T-helper 1 cell treated with Interleukin-12 subunit alpha and Interleukin-12 subunit beta and Interleukin-4 antibody, amounts not matched to agents 30 μg/mL and 1 μg/mL, for 36 hours (primary cell): ENCODE measurements around the gene ZNF544.
A peak's percentile ranks its signal among the peaks of the same experiment; 100 is the strongest.
"Not testable (repeated sequence)": the region's sequence is repeated elsewhere in the genome, so short reads cannot be mapped to it uniquely, and the experiment has no call there.

Source experiments
- H3K27ac Mint-ChIP-seq: one replicate; pipeline ENCODE4 v1.8.0; 2021; ENCODE audit warnings: mild to moderate bottlenecking, mixed read lengths
- H3K27me3 Mint-ChIP-seq: one replicate; pipeline ENCODE4 v1.8.0; 2021; ENCODE audit warnings: low read depth, mixed read lengths
- H3K36me3 Mint-ChIP-seq: one replicate; pipeline ENCODE4 v1.8.0; 2021; ENCODE audit warnings: low read depth, mixed read lengths
- H3K4me1 Mint-ChIP-seq: one replicate; pipeline ENCODE4 v1.8.0; 2021; ENCODE audit warnings: low read depth, mixed read lengths
- H3K4me3 Mint-ChIP-seq: one replicate; pipeline ENCODE4 v1.8.0; 2021; ENCODE audit warnings: mild to moderate bottlenecking, moderate library complexity, mixed read lengths
- H3K9me3 Mint-ChIP-seq: one replicate; pipeline ENCODE4 v1.8.0; 2021; ENCODE audit warnings: mixed read lengths

Gene ZNF544

DNA sequence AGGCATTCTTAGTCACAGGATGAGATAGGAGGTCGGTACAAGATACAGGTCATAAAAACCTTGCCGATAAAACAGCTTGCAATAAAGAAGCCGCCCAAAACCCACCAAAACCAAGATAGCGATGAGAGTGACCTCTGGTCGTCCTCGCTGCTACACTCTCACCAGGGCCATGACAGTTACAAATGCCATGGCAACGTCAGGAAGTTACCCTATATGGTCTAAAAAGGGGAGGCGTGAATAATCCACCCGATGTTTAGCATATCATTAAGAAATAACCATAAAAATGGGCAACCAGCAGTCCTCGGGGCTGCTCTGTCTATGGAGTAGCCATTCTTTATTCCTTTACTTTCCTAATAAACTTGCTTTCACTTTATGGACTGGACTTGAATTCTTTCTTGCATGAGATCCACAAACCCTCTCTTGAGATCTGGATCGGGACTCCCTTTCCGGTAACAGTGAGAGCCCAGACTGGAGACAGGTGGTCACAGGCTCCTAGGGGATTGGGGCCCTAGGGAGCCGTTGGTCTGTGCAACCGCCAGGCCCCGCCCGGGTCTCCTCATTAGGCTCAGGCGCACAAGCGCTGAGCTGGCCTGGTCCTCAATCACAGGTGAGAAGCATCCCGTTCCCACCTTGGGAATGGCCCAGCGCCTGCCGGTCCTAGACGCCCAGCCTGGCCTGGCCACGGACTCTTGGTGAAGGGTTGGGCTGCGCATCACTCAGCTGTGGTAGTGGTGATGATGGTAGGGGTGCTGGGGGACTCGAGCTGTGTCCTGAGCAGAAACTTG is 10.9 kb upstream of the ZNF544 start:
- Mint-ChIP-seq H3K27ac (no peak overlapping the region), H3K4me3 (no peak overlapping the region), H3K4me1 (no peaks in the 10 kb centered on the region), H3K27me3 (no peaks in the 10 kb centered on the region), H3K9me3 (peaks cover 56% of the 10 kb centered on the region), H3K36me3 (peaks cover 21% of the 10 kb centered on the region)

GRCh38 chr19:58218899-58219298 is 9.8 kb upstream of the ZNF544 start:
- Mint-ChIP-seq H3K9me3 (peaks cover 49% of the 10 kb centered on the region), H3K27ac (no peak overlapping the region), H3K4me1 (no peaks in the 10 kb centered on the region), H3K4me3 (no peak overlapping the region), H3K36me3 (peaks cover 11% of the 10 kb centered on the region), H3K27me3 (no peaks in the 10 kb centered on the region)

DNA sequence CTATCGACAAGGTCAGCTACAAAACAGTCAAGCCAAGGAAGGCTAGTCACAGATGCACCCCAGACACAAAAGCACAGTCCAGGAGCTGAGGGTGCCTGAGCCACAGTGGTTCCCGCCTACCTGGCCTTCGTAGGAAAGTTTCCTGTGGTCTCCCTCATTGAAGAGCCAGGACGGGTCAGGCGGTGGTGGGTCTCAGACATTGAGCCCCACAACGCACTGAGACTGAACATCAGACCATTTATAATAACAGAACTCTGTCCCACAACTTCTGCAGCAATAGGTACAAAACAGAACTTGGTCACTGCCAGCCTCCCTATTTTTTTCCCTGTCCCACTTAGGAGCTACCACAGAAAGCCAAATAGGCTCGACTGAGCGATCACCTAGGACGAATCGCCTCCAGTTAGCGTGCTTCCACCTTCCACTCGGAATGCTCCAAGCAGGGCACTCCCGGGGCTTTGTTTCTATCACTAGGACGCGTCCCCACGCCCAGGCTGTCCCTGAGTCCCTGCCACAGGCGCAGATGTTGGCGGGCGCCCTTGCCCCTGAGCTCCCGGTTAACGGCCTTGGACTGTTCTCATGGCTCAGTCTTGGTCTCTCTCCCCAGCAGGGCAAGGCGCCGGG is 640 bp upstream of the ZNF544 start:
- Mint-ChIP-seq H3K27me3 (no peaks in the 10 kb centered on the region), H3K36me3 (peaks cover 45% of the 10 kb centered on the region), H3K4me3 (peak overlapping the region; percentile 94)

GRCh38 chr19:58229255-58229639 is 533 bp downstream of the ZNF544 start:
- peaks cover 57% of the 10 kb centered on the region for H3K36me3 Mint-ChIP-seq
- H3K9me3 Mint-ChIP-seq = peaks cover 46% of the 10 kb centered on the region

More for the DNA sequence above, 640 bp upstream of the ZNF544 start:
- Mint-ChIP-seq H3K4me1 (peaks cover 21% of the 10 kb centered on the region), H3K9me3 (peaks cover 40% of the 10 kb centered on the region), H3K27ac (peak overlapping the region; percentile 89)

DNA sequence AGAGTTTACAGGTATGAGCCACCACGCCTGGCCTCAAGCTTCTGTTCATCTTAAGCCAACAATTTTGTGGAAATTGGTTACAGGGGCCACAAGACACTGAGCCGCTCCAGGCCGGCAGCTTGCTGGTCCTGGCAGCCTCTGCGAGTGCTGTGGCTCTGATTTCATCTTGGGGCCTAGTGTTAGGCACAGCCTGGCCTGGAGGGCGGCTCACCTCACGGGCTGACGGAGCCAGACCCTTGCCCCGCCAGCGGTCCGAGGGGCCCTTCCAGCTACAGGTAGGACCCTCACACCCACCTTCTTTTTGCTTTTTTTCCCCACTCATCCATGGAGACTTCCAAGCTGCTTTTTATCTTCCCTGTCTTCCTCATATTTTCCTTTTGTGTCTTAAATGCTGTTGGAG is 8.6 kb downstream of the ZNF544 start:
- Mint-ChIP-seq H3K27me3 (no peaks in the 10 kb centered on the region), H3K27ac (no peak overlapping the region), H3K4me3 (no peak overlapping the region), H3K36me3 (peaks cover 80% of the 10 kb centered on the region), H3K4me1 (no peaks in the 10 kb centered on the region), H3K9me3 (peaks cover 53% of the 10 kb centered on the region)

More at GRCh38 chr19:58229255-58229639, 533 bp downstream of the ZNF544 start:
- peak overlapping the region; percentile 23 for H3K27ac Mint-ChIP-seq
- H3K27me3 Mint-ChIP-seq = no peaks in the 10 kb centered on the region
- peaks cover 21% of the 10 kb centered on the region for H3K4me1 Mint-ChIP-seq
- peak overlapping the region; percentile 94 for H3K4me3 Mint-ChIP-seq

GRCh38 chr19:58243351-58243750 is 14.6 kb downstream of the ZNF544 start:
- Mint-ChIP-seq H3K36me3 (peaks cover 94% of the 10 kb centered on the region), H3K9me3 (peaks cover 62% of the 10 kb centered on the region), H3K4me1 (no peaks in the 10 kb centered on the region), H3K4me3 (no peak overlapping the region), H3K27me3 (no peaks in the 10 kb centered on the region), H3K27ac (no peak overlapping the region)

DNA sequence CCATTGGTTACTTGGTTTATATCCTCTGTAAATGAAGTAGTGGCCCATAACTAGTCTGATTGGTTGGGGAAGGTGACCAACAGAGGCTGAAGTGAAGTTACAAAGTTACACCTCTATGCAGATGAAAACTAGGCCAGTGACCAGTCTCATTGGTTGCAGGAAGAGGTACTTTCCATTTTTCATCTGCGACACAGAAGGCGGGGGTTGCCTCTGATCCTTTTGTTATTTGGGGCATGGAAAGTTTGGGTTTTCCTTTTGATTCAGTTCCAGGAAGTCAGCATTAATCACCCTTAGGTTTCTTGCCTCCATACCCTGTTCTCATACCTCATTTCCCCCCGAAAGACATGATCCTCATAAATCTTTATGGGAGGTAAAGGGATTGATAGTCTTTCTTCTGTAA is 20.2 kb downstream of the ZNF544 start:
- Mint-ChIP-seq H3K27ac (no peak overlapping the region), H3K4me1 (no peaks in the 10 kb centered on the region), H3K36me3 (peaks cover 98% of the 10 kb centered on the region), H3K27me3 (no peaks in the 10 kb centered on the region), H3K9me3 (peaks cover 62% of the 10 kb centered on the region), H3K4me3 (no peak overlapping the region)

- Mint-ChIP-seq H3K4me1 (no peaks in the 10 kb centered on the region), H3K27me3 (no peaks in the 10 kb centered on the region), H3K9me3 (peaks cover 66% of the 10 kb centered on the region), H3K4me3 (no peak overlapping the region), H3K27ac (no peak overlapping the region), H3K36me3 (peaks cover 95% of the 10 kb centered on the region)
These were observed 23.5 kb downstream of the ZNF544 start for GRCh38 chr19:58252102-58252685.

- peaks cover 80% of the 10 kb centered on the region for H3K9me3 Mint-ChIP-seq
- peaks cover 93% of the 10 kb centered on the region for H3K36me3 Mint-ChIP-seq
- H3K4me3 Mint-ChIP-seq, H3K4me1 Mint-ChIP-seq, H3K27me3 Mint-ChIP-seq, H3K27ac Mint-ChIP-seq: not testable (repeated sequence)
These were observed 29.5 kb downstream of the ZNF544 start for GRCh38 chr19:58258259-58258658.

GRCh38 chr19:58261600-58261967 is 32.9 kb downstream of the ZNF544 start:
- H3K9me3 Mint-ChIP-seq = peaks cover 64% of the 10 kb centered on the region
- no peaks in the 10 kb centered on the region for H3K27me3 Mint-ChIP-seq
- H3K4me3 Mint-ChIP-seq = no peak overlapping the region
- no peaks in the 10 kb centered on the region for H3K4me1 Mint-ChIP-seq
- peaks cover 72% of the 10 kb centered on the region for H3K36me3 Mint-ChIP-seq
- H3K27ac Mint-ChIP-seq = no peak overlapping the region

DNA sequence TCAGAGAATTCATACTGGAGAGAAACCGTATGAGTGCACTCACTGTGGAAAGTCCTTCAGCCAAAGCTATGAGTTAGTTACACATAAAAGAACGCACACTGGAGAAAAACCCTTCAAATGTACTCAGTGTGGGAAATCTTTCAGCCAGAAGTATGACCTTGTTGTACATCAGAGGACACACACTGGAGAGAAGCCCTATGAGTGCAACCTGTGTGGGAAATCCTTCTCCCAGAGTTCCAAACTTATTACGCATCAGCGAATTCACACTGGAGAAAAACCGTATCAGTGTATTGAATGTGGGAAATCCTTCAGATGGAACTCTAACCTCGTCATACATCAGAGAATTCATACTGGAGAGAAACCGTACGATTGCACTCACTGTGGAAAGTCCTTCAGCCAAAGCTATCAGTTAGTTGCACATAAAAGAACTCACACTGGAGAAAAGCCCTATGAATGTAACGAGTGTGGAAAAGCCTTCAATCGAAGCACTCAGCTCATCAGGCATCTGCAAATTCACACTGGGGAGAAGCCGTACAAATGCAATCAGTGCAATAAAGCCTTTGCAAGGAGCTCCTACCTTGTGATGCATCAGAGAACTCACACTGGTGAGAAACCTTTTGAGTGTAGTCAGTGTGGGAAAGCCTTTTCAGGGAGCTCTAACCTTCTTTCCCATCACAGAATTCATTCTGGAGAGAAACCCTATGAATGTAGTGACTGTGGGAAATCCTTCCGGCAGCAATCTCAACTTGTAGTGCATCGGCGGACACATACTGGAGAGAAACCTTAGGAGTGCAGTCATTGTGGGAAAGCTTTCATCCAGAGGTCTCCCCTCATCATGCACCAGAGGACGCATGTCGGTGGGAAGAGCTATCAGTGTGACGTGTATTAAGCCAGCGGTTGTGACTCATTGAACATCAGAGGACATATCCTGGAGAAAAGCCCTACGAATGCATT is 33.5 kb downstream of the ZNF544 start:
- H3K4me1 Mint-ChIP-seq = no peaks in the 10 kb centered on the region
- no peak overlapping the region for H3K4me3 Mint-ChIP-seq
- no peaks in the 10 kb centered on the region for H3K27me3 Mint-ChIP-seq
- H3K36me3 Mint-ChIP-seq = peaks cover 70% of the 10 kb centered on the region
- peaks cover 64% of the 10 kb centered on the region for H3K9me3 Mint-ChIP-seq
- no peak overlapping the region for H3K27ac Mint-ChIP-seq

- peaks cover 63% of the 10 kb centered on the region for H3K36me3 Mint-ChIP-seq
- H3K9me3 Mint-ChIP-seq = peaks cover 57% of the 10 kb centered on the region
- no peaks in the 10 kb centered on the region for H3K27me3 Mint-ChIP-seq
- no peaks in the 10 kb centered on the region for H3K4me1 Mint-ChIP-seq
- no peak overlapping the region for H3K4me3 Mint-ChIP-seq
- H3K27ac Mint-ChIP-seq = no peak overlapping the region
These were observed 34.2 kb downstream of the ZNF544 start for GRCh38 chr19:58262922-58263296.

- no peaks in the 10 kb centered on the region for H3K4me1 Mint-ChIP-seq
- peaks cover 53% of the 10 kb centered on the region for H3K9me3 Mint-ChIP-seq
- no peak overlapping the region for H3K27ac Mint-ChIP-seq
- peaks cover 52% of the 10 kb centered on the region for H3K36me3 Mint-ChIP-seq
- H3K4me3 Mint-ChIP-seq = no peak overlapping the region
- H3K27me3 Mint-ChIP-seq = no peaks in the 10 kb centered on the region
These were observed 36.4 kb downstream of the ZNF544 start for GRCh38 chr19:58265100-58265499.

- no peaks in the 10 kb centered on the region for H3K27me3 Mint-ChIP-seq
- H3K27ac Mint-ChIP-seq = peak overlapping the region; percentile 21
- H3K4me3 Mint-ChIP-seq = no peak overlapping the region
- peaks cover 38% of the 10 kb centered on the region for H3K9me3 Mint-ChIP-seq
- H3K36me3 Mint-ChIP-seq = peaks cover 41% of the 10 kb centered on the region
- H3K4me1 Mint-ChIP-seq = no peaks in the 10 kb centered on the region
These were observed 39.6 kb downstream of the ZNF544 start for GRCh38 chr19:58268344-58268743.
